C4-2B (cell line): ENCODE measurements around the gene LMAN1L.

Source experiments
- CTCF ChIP-seq: fragments of 450-650 bp; conservative IDR thresholded peaks from 2 replicates; pipeline ENCODE4 v1.5.1; 2017; ENCODE audit warnings: mild to moderate bottlenecking
- ZFX ChIP-seq: fragments of 450-650 bp; IDR thresholded peaks from 2 replicates; pipeline ENCODE4 v1.6.1; 2017

GRCh38 chr15:74817370-74817737, 4.7 kb downstream of the LMAN1L start:
- no peak; the same call in 1 of the 2 replicates for TF ChIP-seq CTCF
- TF ChIP-seq ZFX = no peak
